Measurements from ENCODE around the gene SYT3. TPM values are rescaled to one million over a fixed set of nuclear protein-coding genes. Genes with fewer than 3 reads are reported as not detected.
A peak's percentile ranks its signal among the peaks of the same experiment; 100 is the strongest.

The SYT3 gene
- polyA plus RNA-seq, 3 donors = not detected

DNA sequence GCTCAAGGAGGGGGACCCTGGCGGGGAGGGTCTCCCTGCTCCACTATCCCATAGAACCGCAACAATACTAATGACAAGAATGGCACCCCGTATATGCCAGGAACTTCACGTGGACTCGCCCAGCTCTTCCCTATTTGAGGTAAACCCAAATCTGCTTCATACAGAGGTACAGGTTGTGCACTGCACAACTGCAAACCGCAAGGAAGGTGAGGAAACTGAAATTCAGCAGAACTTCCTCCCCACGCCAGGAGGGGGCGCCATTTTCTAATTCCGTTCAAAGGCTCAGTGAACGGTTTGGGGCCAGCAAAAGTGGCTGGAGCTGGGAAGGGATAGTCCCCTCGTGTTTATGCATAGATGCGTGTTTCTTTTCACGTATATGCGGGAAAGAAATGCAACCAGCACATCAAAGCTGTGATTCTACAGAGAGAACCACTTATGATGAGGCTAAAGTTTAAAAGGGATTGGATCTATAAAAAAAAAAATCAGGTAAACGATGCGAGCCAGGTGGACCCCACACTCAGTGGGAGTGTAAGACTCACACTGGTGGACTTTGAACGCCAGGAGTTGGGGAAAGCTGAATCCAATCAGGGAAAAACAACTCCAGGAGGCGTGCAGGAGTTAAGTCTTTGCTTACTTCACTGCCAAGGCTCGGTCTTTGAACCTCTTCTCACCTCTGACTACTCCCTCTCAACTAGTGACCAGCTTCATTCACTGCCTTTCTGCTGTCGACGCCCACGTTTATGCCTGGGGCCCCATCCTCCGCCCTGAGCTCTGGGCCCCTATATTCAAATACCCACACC is 29.8 kb upstream of the SYT3 start:
- peak; percentile 12 to 43 (median 25) for DNase-seq
- H2AFZ ChIP-seq (ENCODE audit: insufficient read depth, low read depth, low read length, poor library complexity, severe bottlenecking) = no peak overlapping the region
- H3K4me3 Mint-ChIP-seq = peak overlapping the region in 1 of 2 donors; percentile 83
- H3K27me3 ChIP-seq (ENCODE audit: control insufficient read depth in 2 of 2, insufficient read depth in 2 of 2, low read length in 2 of 2) = peaks cover 25 to 66% of the 10 kb centered on the region in 2 donors
- H3K9me3 ChIP-seq (replicated peaks in 1 of 2; ENCODE audit: control insufficient read depth in 1 of 2, insufficient read depth in 1 of 2, low read length in 2 of 2) = no peaks in the 10 kb centered on the region
- no peak overlapping the region for H3K4me3 ChIP-seq (replicated peaks in 1 of 3; ENCODE audit: low read depth in 2 of 3, low read length in 3 of 3)
- H3K36me3 ChIP-seq (replicated peaks in 1 of 2; ENCODE audit: control insufficient read depth in 1 of 2, insufficient read depth in 2 of 2, low read length in 2 of 2) = no peaks in the 10 kb centered on the region
- peaks cover 0 to 1% of the 10 kb centered on the region in 2 donors for H3K36me3 Mint-ChIP-seq
- H3K9ac ChIP-seq (ENCODE audit: insufficient read depth, low read length, poor library complexity, severe bottlenecking) = no peak overlapping the region
- peaks cover 0 to 16% (median 9%) of the 10 kb centered on the region in 7 donors for H3K9me3 Mint-ChIP-seq
- H4K20me1 ChIP-seq (ENCODE audit: insufficient read depth, low read length) = no peaks in the 10 kb centered on the region
- H3K4me1 ChIP-seq (ENCODE audit: control insufficient read depth in 1 of 2, insufficient read depth in 2 of 2, low read length in 2 of 2) = no peaks in the 10 kb centered on the region
- TF ChIP-seq, protein P1, sequence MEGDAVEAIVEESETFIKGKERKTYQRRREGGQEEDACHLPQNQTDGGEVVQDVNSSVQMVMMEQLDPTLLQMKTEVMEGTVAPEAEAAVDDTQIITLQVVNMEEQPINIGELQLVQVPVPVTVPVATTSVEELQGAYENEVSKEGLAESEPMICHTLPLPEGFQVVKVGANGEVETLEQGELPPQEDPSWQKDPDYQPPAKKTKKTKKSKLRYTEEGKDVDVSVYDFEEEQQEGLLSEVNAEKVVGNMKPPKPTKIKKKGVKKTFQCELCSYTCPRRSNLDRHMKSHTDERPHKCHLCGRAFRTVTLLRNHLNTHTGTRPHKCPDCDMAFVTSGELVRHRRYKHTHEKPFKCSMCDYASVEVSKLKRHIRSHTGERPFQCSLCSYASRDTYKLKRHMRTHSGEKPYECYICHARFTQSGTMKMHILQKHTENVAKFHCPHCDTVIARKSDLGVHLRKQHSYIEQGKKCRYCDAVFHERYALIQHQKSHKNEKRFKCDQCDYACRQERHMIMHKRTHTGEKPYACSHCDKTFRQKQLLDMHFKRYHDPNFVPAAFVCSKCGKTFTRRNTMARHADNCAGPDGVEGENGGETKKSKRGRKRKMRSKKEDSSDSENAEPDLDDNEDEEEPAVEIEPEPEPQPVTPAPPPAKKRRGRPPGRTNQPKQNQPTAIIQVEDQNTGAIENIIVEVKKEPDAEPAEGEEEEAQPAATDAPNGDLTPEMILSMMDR (IDR thresholded peaks at IDR 0.05) = peak; percentile 86
- 59% methylated on average over 16 of the region's 23 CpGs for WGBS (ENCODE audit: insufficient coverage)
- no peak overlapping the region for H3K27ac ChIP-seq (ENCODE audit: low read depth in 1 of 2, low read length in 2 of 2)
- no peak overlapping the region for H3K27ac Mint-ChIP-seq
- H3K4me2 ChIP-seq (replicated peaks; ENCODE audit: extremely low read depth, low read length, poor library complexity, severe bottlenecking) = no peak overlapping the region
- intact Hi-C loops (cut with micrococcal nuclease) = loop anchor here (2.0 to 10.0 kb wide), 2 partner anchors 113 to 115 kb away; no protein-coding TSS in a partner anchor
- H3K79me2 ChIP-seq (ENCODE audit: insufficient read depth, low read length) = no peaks in the 10 kb centered on the region
- no peaks in the 10 kb centered on the region for H3K4me1 Mint-ChIP-seq
- H3K27me3 Mint-ChIP-seq (ENCODE audit: low read depth in 3 of 3) = peaks cover 65 to 95% (median 74%) of the 10 kb centered on the region in 3 donors

DNA sequence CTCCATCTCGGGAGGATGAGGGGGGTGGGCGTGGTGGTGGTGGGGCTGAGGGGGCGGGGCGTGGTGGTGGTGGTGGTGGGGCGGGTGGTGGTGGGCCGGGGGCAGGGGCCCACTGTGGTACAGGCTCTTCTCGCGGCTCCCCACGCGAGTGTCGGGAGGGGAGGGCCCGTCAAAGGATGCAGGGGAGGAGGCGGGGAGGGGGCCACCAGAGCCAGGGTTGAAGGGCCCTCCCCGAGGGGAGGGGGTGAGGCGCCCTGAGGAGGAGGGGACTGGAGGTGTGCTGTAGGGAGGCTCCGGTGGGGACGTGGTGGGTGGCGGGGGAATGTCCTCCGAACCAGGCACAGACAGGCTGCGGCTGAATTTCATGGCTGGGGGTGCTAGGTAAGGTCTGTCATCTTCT is 29.2 kb upstream of the SYT3 start:
- Mint-ChIP-seq H3K4me3 (peak overlapping the region in 1 of 2 donors; percentile 83), H3K9me3 (peaks cover 0 to 17% (median 9%) of the 10 kb centered on the region in 7 donors), H3K4me1 (no peaks in the 10 kb centered on the region), H3K27ac (no peak overlapping the region), H3K36me3 (peaks cover 0 to 1% of the 10 kb centered on the region in 2 donors), H3K27me3 (ENCODE audit: low read depth in 3 of 3) (peaks cover 64 to 95% (median 73%) of the 10 kb centered on the region in 3 donors)
- peaks cover 25 to 64% of the 10 kb centered on the region in 2 donors for H3K27me3 ChIP-seq (ENCODE audit: control insufficient read depth in 2 of 2, insufficient read depth in 2 of 2, low read length in 2 of 2)
- no peak for DNase-seq
- 47% methylated on average over 8 of the region's 20 CpGs for WGBS (ENCODE audit: insufficient coverage)
- TF ChIP-seq, protein P1 (IDR thresholded peaks at IDR 0.05) = no peak
- H3K9ac ChIP-seq (ENCODE audit: insufficient read depth, low read length, poor library complexity, severe bottlenecking) = no peak overlapping the region
- no peaks in the 10 kb centered on the region for H3K79me2 ChIP-seq (ENCODE audit: insufficient read depth, low read length)
- H2AFZ ChIP-seq (ENCODE audit: insufficient read depth, low read depth, low read length, poor library complexity, severe bottlenecking) = no peak overlapping the region
- intact Hi-C loops (cut with micrococcal nuclease) = loop anchor here (2.0 to 10.0 kb wide), 2 partner anchors 114 to 116 kb away; no protein-coding TSS in a partner anchor
- H3K27ac ChIP-seq (ENCODE audit: low read depth in 1 of 2, low read length in 2 of 2) = no peak overlapping the region
- no peaks in the 10 kb centered on the region for H4K20me1 ChIP-seq (ENCODE audit: insufficient read depth, low read length)
- no peak overlapping the region for H3K4me2 ChIP-seq (replicated peaks; ENCODE audit: extremely low read depth, low read length, poor library complexity, severe bottlenecking)
- H3K4me3 ChIP-seq (replicated peaks in 1 of 3; ENCODE audit: low read depth in 2 of 3, low read length in 3 of 3) = no peak overlapping the region
- H3K9me3 ChIP-seq (replicated peaks in 1 of 2; ENCODE audit: control insufficient read depth in 1 of 2, insufficient read depth in 1 of 2, low read length in 2 of 2) = no peaks in the 10 kb centered on the region
- no peaks in the 10 kb centered on the region for H3K4me1 ChIP-seq (ENCODE audit: control insufficient read depth in 1 of 2, insufficient read depth in 2 of 2, low read length in 2 of 2)
- no peaks in the 10 kb centered on the region for H3K36me3 ChIP-seq (replicated peaks in 1 of 2; ENCODE audit: control insufficient read depth in 1 of 2, insufficient read depth in 2 of 2, low read length in 2 of 2)
